GM11168 (cell line): ENCODE measurements around the gene ADGRL1.
"Not testable (repeated sequence)": the region's sequence is repeated elsewhere in the genome, so short reads cannot be mapped to it uniquely, and the experiment has no call there.

Source experiments
- in situ Hi-C: fragments of 300-500 bp; cut with MboI; formaldehyde crosslinking; loops from one replicate; pipeline ENCODE4 v1.12.0; 2022; ENCODE audit warnings: low sequenced_read_pairs; ENCODE audit not compliant: unreplicated experiment

The ADGRL1 gene

GRCh38 chr19:14221345-14221744, 15.4 kb upstream of the ADGRL1 start:
- in situ Hi-C loops = not testable (repeated sequence)

- in situ Hi-C loops = no loop called here
These were observed 12.8 kb upstream of the ADGRL1 start for GRCh38 chr19:14218620-14219330.

GRCh38 chr19:14217886-14218285, 11.9 kb upstream of the ADGRL1 start:
- in situ Hi-C loops = not testable (repeated sequence)

- in situ Hi-C loops = no loop called here
These were observed 8.6 kb upstream of the ADGRL1 start for GRCh38 chr19:14214580-14214979.

- in situ Hi-C loops = not testable (repeated sequence)
These were observed 4.2 kb upstream of the ADGRL1 start for GRCh38 chr19:14210182-14210581.

- in situ Hi-C loops = not testable (repeated sequence)
These were observed 3.4 kb upstream of the ADGRL1 start for GRCh38 chr19:14209401-14209800.

- in situ Hi-C loops = not testable (repeated sequence)
These were observed 2.5 kb upstream of the ADGRL1 start for GRCh38 chr19:14208496-14208895.

GRCh38 chr19:14207796-14208195, 1.8 kb upstream of the ADGRL1 start:
- in situ Hi-C loops = not testable (repeated sequence)

- in situ Hi-C loops = not testable (repeated sequence)
These were observed 1.1 kb upstream of the ADGRL1 start for GRCh38 chr19:14206737-14207726.

- in situ Hi-C loops = not testable (repeated sequence)
These were observed 339 bp upstream of the ADGRL1 start for GRCh38 chr19:14206308-14206707.

GRCh38 chr19:14204676-14205451, 1.1 kb downstream of the ADGRL1 start:
- in situ Hi-C loops = not testable (repeated sequence)

- in situ Hi-C loops = not testable (repeated sequence)
These were observed 1.8 kb downstream of the ADGRL1 start for GRCh38 chr19:14204219-14204618.

- in situ Hi-C loops = not testable (repeated sequence)
These were observed 2.2 kb downstream of the ADGRL1 start for GRCh38 chr19:14203788-14204187.

GRCh38 chr19:14203177-14203576, 2.8 kb downstream of the ADGRL1 start:
- in situ Hi-C loops = no loop called here

- in situ Hi-C loops = not testable (repeated sequence)
These were observed 4.5 kb downstream of the ADGRL1 start for GRCh38 chr19:14201481-14201880.

GRCh38 chr19:14200147-14200841, 5.7 kb downstream of the ADGRL1 start:
- in situ Hi-C loops = not testable (repeated sequence)

- in situ Hi-C loops = loop anchor here (5.0 kb wide), 1 partner anchor 149 kb away; no protein-coding TSS in a partner anchor
These were observed 7.3 kb downstream of the ADGRL1 start for GRCh38 chr19:14198384-14199376.

- in situ Hi-C loops = loop anchor here (5.0 kb wide), 1 partner anchor 149 kb away; no protein-coding TSS in a partner anchor
These were observed 8.1 kb downstream of the ADGRL1 start for GRCh38 chr19:14197882-14198281.
